Medulla oblongata (tissue), 1 donor: ENCODE results near the gene CCDC198.

Experiments
- DNase-seq: peaks from one replicate; pipeline ENCODE4 v3.0.0-alpha.2; 2015; ENCODE audit errors: extremely low spot score

CCDC198 gene

DNA sequence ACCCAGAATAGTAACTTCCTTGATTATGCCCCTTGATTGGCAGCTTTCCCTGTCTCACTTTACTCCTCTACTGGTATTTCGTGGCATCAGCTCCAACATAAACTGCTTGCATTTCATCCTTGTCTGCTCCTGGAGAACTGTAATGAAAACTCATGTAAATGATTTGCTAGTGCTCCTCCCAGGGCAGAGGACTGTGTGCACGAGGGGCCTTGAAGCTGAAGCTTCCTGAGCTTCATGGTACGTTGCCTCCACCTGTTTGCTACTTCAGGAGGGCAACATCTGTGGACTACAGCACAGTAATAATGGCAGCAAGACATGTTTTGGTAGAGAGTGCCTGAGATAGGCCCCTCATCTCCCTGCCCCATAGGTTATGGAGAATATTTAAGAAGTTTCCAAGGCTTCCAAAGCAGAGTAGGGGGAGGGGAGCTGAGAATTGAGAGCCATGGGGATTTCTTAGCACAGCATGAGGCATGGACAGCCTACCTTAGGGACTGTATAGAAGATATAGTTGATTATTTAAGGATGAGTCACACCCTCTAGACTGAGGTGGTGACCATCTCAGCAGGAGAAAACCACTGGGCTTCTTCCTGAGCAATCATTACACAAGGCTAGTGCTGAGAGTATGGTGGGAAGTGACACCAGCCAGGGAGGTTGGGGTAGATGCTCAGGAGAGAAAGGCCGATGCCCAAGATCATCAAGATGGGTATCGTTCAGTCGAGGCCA is 29.5 kb downstream of the CCDC198 start:
- no peak for DNase-seq

DNA sequence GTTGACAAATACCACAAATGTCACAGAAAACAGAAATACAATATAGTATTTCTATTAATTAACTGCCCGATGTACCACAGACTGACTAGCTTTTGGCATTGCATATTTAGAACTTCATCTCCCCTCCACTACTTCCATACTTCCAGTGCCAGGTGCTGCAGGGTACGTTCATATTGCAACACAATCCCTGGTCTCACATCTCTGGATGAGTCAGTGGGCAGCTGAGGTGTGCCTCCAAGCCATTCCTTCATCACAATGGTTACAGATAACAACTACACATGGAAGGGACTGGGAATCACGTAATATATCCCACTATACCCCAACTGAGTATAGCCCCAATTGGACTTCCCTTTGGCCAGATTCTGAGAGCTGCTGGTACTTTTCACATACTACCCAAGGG is 31.1 kb downstream of the CCDC198 start:
- DNase-seq: no peak

DNA sequence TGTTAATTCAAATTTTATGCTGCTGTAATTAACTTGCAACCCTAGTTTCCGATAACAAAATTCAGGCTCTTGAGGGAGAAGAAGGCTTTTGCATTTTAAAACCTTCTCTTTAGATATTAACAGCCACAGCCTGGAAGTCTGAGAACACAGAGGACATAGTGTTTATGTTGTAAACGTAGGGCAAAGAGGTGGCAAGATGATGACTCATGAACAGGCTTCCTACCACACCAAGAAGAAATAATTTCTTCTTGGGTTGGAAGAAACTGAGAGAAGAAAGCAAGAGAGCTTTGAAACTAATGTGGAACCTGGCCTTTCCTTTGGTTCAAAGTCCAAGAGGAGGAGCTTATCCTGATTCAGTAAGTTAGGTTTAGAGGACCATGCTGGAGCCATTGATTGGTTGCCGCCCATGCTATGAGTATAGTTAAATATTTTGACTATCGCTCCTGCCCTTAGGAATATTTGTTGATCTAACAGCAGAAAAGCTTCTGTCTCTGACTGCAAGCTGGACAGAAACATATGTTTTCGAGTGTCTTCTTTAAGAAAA is 31.8 kb downstream of the CCDC198 start:
- no peak for DNase-seq

DNA sequence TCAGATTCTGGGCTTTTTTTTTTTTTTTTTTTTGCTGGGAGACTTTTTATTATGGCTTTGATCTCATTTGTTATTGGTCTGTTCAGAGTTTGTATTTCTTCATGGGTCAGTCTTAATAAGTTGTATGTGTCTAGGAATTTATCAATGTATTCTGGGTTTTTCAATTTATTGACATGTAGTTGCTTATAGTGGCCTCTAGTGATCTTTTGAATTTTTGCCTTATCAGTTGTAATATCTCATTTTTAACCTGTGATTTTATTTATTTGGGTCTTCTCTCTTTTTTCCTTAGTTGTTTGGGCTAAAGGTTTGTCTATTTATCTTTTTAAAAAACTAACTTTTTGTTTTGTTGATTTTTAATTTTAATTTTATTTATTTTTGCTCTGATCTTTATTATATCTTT is 57.7 kb downstream of the CCDC198 start:
- DNase-seq: no peak

DNA sequence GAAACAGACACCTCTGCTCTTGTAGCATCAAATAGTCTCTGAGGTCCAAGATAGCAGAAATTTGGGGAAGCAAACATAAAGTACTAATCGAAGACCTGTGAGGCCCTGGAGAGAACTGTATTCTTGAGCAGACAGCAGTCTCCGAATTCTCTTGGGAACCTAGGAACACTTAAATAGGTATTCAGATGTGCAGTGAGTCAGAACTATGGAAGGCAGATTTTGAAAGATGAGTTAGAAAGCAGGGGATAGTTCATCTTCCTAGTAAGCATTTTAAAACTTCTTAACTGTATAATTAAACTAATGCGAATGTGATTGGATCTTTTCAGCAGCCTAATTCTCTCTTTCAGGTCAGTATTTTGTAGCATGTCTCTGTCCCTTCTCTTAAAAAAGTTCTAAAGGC is 72.7 kb downstream of the CCDC198 start:
- no peak for DNase-seq

DNA sequence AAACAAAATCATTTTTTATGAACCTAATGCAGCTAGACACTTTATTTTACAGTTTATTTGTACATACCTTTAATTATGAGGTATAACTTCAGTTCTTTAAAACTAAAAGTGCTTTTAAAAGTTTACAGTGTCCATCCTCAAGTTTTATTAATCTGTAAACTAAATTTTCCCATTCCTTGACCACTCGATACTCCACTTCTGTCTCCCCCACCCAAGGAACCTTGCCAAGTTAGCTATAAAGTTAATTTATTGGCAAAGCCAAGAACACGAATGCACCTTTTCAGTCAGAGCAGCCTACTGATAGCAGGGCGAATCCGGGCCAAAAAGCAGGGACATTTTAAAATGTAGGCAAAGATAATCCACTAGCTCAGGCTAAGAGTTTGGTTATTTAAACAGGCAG is 73.6 kb downstream of the CCDC198 start:
- no peak for DNase-seq
